Sciatic nerve (tissue), 2 donors: ENCODE data around the gene ACVR2A. TPM values are rescaled to one million over a fixed set of nuclear protein-coding genes. Genes with fewer than 3 reads are reported as not detected.

ENCODE experiments used
- ATAC-seq: fragments of 200-7000 bp; cut with Tn5 transposase; one replicate; pipeline ENCODE4 v1.9.1; 2020; ENCODE audit warnings: mild to moderate bottlenecking, moderate library complexity
- DNase-seq: peaks from one replicate; pipeline ENCODE4 v3.0.0-alpha.2; 2020; ENCODE audit warnings: low spot score
- intact Hi-C: fragments of 100-400 bp; cut with DNase I; formaldehyde crosslinking; loops from one replicate; pipeline ENCODE4 v1.14.2; 2022
- total RNA-seq: library from RNA; stranded (reverse); fragmentation: NEBNext Ultra II Directional; extraction: Animal tissue kit (Norgen Biotek cat#: 25700); gene quantifications from one replicate; pipeline ENCODE4 v1.2.1, GENCODE V29; 2021
- donor health status: DM: no; HTN: no; CAD: no.
- donor health status: DM: no; HTN: no; CAD: no.

ACVR2A gene
- total RNA-seq, 1 donor from 2014 or later: 33.9 TPM

GRCh38 chr2:147913701-147914480 is 69.1 kb downstream of the ACVR2A start:
- intact Hi-C loops: no loop called here
- no peak for ATAC-seq
- no peak for DNase-seq

GRCh38 chr2:147916067-147916466 is 71.2 kb downstream of the ACVR2A start:
- no peak for ATAC-seq
- no peak for DNase-seq
- intact Hi-C loops: no loop called here

- intact Hi-C loops: no loop called here
- ATAC-seq: no peak
- no peak for DNase-seq
Observed at GRCh38 chr2:147916723-147917122, 71.9 kb downstream of the ACVR2A start.

- DNase-seq (no peak), ATAC-seq (no peak)
- intact Hi-C loops: no loop called here
Observed at GRCh38 chr2:147917161-147917560, 72.3 kb downstream of the ACVR2A start.

GRCh38 chr2:147923846-147924245 is 79.0 kb downstream of the ACVR2A start:
- intact Hi-C loops: no loop called here
- DNase-seq (no peak), ATAC-seq (no peak)

- intact Hi-C loops: no loop called here
- DNase-seq (no peak), ATAC-seq (no peak)
Observed at GRCh38 chr2:147924647-147925046, 79.8 kb downstream of the ACVR2A start.

- ATAC-seq: no peak
- DNase-seq: no peak
- intact Hi-C loops: no loop called here
Observed at GRCh38 chr2:147925886-147926285, 81.1 kb downstream of the ACVR2A start.

- ATAC-seq (no peak), DNase-seq (no peak)
- intact Hi-C loops: no loop called here
Observed at GRCh38 chr2:147927053-147927588, 82.3 kb downstream of the ACVR2A start.

- intact Hi-C loops: no loop called here
- DNase-seq (no peak), ATAC-seq (no peak)
Observed at GRCh38 chr2:147933931-147934330, 89.1 kb downstream of the ACVR2A start.

GRCh38 chr2:147934881-147935620 is 90.2 kb downstream of the ACVR2A start:
- no peak for DNase-seq
- intact Hi-C loops: no loop called here
- ATAC-seq: no peak

GRCh38 chr2:147937744-147938349 is 93.0 kb downstream of the ACVR2A start:
- ATAC-seq: peak; percentile 72

GRCh38 chr2:147939313-147939712 is 94.5 kb downstream of the ACVR2A start:
- intact Hi-C loops: no loop called here
- ATAC-seq (no peak), DNase-seq (no peak)

More at GRCh38 chr2:147937744-147938349, 93.0 kb downstream of the ACVR2A start:
- intact Hi-C loops: no loop called here
- DNase-seq: no peak

GRCh38 chr2:147945660-147946059 is 100.8 kb downstream of the ACVR2A start:
- ATAC-seq: no peak
- intact Hi-C loops: no loop called here
- no peak for DNase-seq

- ATAC-seq (no peak), DNase-seq (no peak)
- intact Hi-C loops: no loop called here
Observed at GRCh38 chr2:147952118-147952517, 107.3 kb downstream of the ACVR2A start.

GRCh38 chr2:147968571-147968970 is 123.7 kb downstream of the ACVR2A start:
- intact Hi-C loops: no loop called here
- DNase-seq (no peak), ATAC-seq (no peak)

GRCh38 chr2:147976102-147976501 is 131.3 kb downstream of the ACVR2A start:
- DNase-seq (no peak), ATAC-seq (no peak)
- intact Hi-C loops: no loop called here

GRCh38 chr2:147977679-147978078 is 132.8 kb downstream of the ACVR2A start:
- ATAC-seq: no peak
- DNase-seq: no peak
- intact Hi-C loops: no loop called here
